Spleen (tissue), 11 donors: ENCODE measurements around the gene AMMECR1L. TPM values are rescaled to one million over a fixed set of nuclear protein-coding genes. Genes with fewer than 3 reads are reported as not detected.

ENCODE experiments used
- DNase-seq: peaks from one replicate; pipeline ENCODE4 v3.0.0-alpha.2; 2020
- H3K27ac ChIP-seq, 8 donors: fragments of 200-600 bp; sonication (generic) in 7 of 8; 1 replicate in 4 of 8; 2 replicates in 4 of 8; pipeline versions ENCODE4 v1.5.0 to v1.8.0; 2016 to 2021; ENCODE audit warnings: inconsistent platforms in 4 of 8, mild to moderate bottlenecking in 4 of 8, moderate library complexity in 1 of 8
- H3K27me3 ChIP-seq, 7 donors: fragments of 200-600 bp; sonication (generic) in 6 of 7; replicated peaks in 1 of 7; 1 replicate in 4 of 7; 2 replicates in 3 of 7; pipeline versions ENCODE4 v1.5.0 to v1.8.0; 2016 to 2021; ENCODE audit warnings: inconsistent platforms in 3 of 7, mild to moderate bottlenecking in 1 of 7
- H3K36me3 ChIP-seq, 6 donors: fragments of 200-600 bp; sonication (generic) in 5 of 6; 1 replicate in 4 of 6; 2 replicates in 2 of 6; pipeline versions ENCODE4 v1.5.0 to v1.8.0; 2016 to 2021; ENCODE audit warnings: inconsistent platforms in 2 of 6
- H3K4me1 ChIP-seq, 6 donors: fragments of 200-600 bp; sonication (generic) in 5 of 6; 1 replicate in 3 of 6; 2 replicates in 3 of 6; pipeline versions ENCODE4 v1.5.0 to v1.8.0; 2016 to 2021; ENCODE audit warnings: inconsistent platforms in 3 of 6
- H3K4me3 ChIP-seq, 8 donors: fragments of 200-600 bp; sonication (generic) in 7 of 8; 1 replicate in 4 of 8; 2 replicates in 4 of 8; pipeline versions ENCODE4 v1.5.0 to v1.8.0; 2016 to 2021; ENCODE audit warnings: inconsistent platforms in 4 of 8, mild to moderate bottlenecking in 4 of 8, moderate library complexity in 2 of 8
- H3K9me3 ChIP-seq, 8 donors: fragments of 200-600 bp; sonication (generic) in 7 of 8; 1 replicate in 4 of 8; 2 replicates in 4 of 8; pipeline versions ENCODE4 v1.5.0 to v1.8.0; 2016 to 2021; ENCODE audit warnings: inconsistent platforms in 4 of 8
- POLR2A ChIP-seq, 3 donors: fragments of 450-650 bp; IDR thresholded peaks; one replicate each; pipeline ENCODE4 v1.5.1; 2017; ENCODE audit warnings: antibody characterized with exemption in 3 of 3, mild to moderate bottlenecking in 1 of 3
- POLR2AphosphoS5 ChIP-seq, 3 donors: sonication (generic); formaldehyde crosslinking; IDR thresholded peaks; one replicate each; pipeline ENCODE4 v1.5.1; 2017; ENCODE audit warnings: antibody characterized with exemption in 3 of 3
- WGBS, 5 donors: extraction: QIAGEN DNeasy Blood & Tissue Kit in 3 of 5; methylation state at CpG; one replicate each; pipeline versions ENCODE4 v1.1.5 to v1.1.7; 2013 to 2018; 5-methylcytosine and 5-hydroxymethylcytosine counted together
- intact Hi-C: fragments of 100-400 bp; cut with DNase I; formaldehyde crosslinking; loops from one replicate; pipeline ENCODE4 v1.15.0; 2023; ENCODE audit warnings: low total_unique reads
- polyA plus RNA-seq, 3 donors: library from polyadenylated mRNA; stranded (reverse); fragments of 200-250 nt; gene quantifications; one replicate each; pipeline ENCODE4 v1.2.1, GENCODE V29; 2013
- total RNA-seq, 7 donors: library from RNA; depleted of rRNA in 3 of 7; stranded (reverse); fragments of >200 nt in 3 of 7; fragmentation: NEBNext Ultra II Directional in 4 of 7; extraction: Animal tissue kit (Norgen Biotek cat#: 25700) in 4 of 7; gene quantifications; one replicate each; pipeline versions ENCODE4 v1.1.0 to v1.2.1, GENCODE V29; 2016 to 2021
- TF ChIP-seq, protein P1 (sequence below), 11 experiments: fragments of 200-600 bp in 7 of 11; fragments of 450-650 bp in 4 of 11; sonication (generic) in 4 of 11; IDR thresholded peaks in 8 of 11; conservative IDR thresholded peaks in 3 of 11; 1 replicate in 7 of 11; 2 replicates in 4 of 11; pipeline versions ENCODE4 v1.4.0 to v1.8.0; 2016 to 2021; ENCODE audit warnings: antibody characterized with exemption in 11 of 11, inconsistent platforms in 4 of 11, mild to moderate bottlenecking in 1 of 11
- donor health status: healthy with polysubstance abuse.
- donor health status: DM: no; HTN: no; CAD: no; lungs with moderate emphysema.
- donor health status: DM: no; HTN: no; CAD: no.
- donor health status: Bipolar disorder and iron deficiency.
- donor health status: healthy.
- donor health status: DM: no; HTN: no; CAD: no.
- donor health status: DM: yes; HTN: yes; CAD: no.

AMMECR1L gene
- total and polyA plus RNA-seq, 10 donors: 4.8 to 17.2 (median 13.9) TPM

DNA sequence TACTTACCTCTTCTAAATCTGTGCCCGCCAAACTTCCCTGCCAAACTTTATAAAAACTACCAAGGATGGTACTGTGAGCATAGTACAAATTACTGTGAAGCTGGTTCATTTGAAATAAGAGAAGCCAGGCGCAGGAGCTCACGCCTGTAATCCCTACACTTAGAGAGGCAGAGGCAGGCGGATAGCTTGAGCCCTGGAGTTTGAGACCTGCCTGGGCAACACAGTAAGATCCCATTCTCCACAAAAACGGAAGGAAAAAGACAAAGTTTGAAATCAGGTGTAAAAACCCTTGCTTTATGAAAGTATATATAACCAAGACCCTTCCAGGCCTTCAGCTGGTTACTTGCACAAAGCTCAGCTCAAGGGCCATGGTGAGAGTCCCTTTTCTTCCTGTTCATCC lies 5.9 kb downstream of the AMMECR1L start:
- Histone ChIP-seq H3K4me1 (peaks cover 15 to 94% (median 51%) of the 10 kb centered on the region in 6 donors), H3K27ac (no peak overlapping the region), H3K4me3 (no peak overlapping the region), H3K9me3 (no peaks in the 10 kb centered on the region), H3K27me3 (no peaks in the 10 kb centered on the region), H3K36me3 (peaks cover 0 to 68% (median 9%) of the 10 kb centered on the region in 6 donors)
- WGBS, 5 donors: 94 to 97% (median 96%) methylated on average over 5 of the region's 5 CpGs
- TF ChIP-seq POLR2AphosphoS5 (IDR thresholded peaks at IDR 0.05) (no peak), POLR2A (IDR thresholded peaks at IDR 0.05) (no peak)
- TF ChIP-seq, protein P1, sequence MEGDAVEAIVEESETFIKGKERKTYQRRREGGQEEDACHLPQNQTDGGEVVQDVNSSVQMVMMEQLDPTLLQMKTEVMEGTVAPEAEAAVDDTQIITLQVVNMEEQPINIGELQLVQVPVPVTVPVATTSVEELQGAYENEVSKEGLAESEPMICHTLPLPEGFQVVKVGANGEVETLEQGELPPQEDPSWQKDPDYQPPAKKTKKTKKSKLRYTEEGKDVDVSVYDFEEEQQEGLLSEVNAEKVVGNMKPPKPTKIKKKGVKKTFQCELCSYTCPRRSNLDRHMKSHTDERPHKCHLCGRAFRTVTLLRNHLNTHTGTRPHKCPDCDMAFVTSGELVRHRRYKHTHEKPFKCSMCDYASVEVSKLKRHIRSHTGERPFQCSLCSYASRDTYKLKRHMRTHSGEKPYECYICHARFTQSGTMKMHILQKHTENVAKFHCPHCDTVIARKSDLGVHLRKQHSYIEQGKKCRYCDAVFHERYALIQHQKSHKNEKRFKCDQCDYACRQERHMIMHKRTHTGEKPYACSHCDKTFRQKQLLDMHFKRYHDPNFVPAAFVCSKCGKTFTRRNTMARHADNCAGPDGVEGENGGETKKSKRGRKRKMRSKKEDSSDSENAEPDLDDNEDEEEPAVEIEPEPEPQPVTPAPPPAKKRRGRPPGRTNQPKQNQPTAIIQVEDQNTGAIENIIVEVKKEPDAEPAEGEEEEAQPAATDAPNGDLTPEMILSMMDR (IDR thresholded peaks at IDR 0.05 in 8 of 11, conservative IDR thresholded peaks at IDR 0.05 in 3 of 11): no peak
- DNase-seq: no peak
- intact Hi-C loops: no loop called here

DNA sequence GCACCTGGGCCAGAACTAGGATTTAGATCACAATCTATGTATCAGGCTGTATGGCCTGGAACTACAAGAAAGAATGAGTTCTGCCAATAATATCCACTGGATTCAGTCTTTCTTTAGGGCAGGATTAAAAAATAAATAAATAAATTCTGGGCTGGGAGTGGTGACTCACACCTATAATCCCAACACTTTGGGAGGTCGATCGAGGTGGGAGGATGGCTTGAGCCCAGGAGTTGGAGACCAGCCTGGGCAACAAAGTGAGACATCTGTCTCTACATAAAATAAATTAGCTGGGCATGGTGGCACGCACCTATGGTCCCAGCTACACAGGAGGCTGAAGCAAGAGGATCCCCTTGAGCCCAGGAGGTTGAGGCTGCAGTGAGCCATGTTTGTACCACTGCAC lies 8.1 kb downstream of the AMMECR1L start:
- no peak for DNase-seq
- intact Hi-C loops: no loop called here
- Histone ChIP-seq H3K4me3 (no peak overlapping the region), H3K27ac (no peak overlapping the region), H3K9me3 (no peaks in the 10 kb centered on the region), H3K36me3 (peaks cover 0 to 73% (median 18%) of the 10 kb centered on the region in 6 donors), H3K27me3 (no peaks in the 10 kb centered on the region), H3K4me1 (peaks cover 0 to 90% (median 41%) of the 10 kb centered on the region in 6 donors)
- TF ChIP-seq, protein P1 (IDR thresholded peaks at IDR 0.05 in 8 of 11, conservative IDR thresholded peaks at IDR 0.05 in 3 of 11): no peak
- TF ChIP-seq POLR2A (IDR thresholded peaks at IDR 0.05): no peak
- no peak for TF ChIP-seq POLR2AphosphoS5 (IDR thresholded peaks at IDR 0.05)
- 90 to 98% (median 95%) methylated on average over 3 of the region's 3 CpGs for WGBS, 5 donors

DNA sequence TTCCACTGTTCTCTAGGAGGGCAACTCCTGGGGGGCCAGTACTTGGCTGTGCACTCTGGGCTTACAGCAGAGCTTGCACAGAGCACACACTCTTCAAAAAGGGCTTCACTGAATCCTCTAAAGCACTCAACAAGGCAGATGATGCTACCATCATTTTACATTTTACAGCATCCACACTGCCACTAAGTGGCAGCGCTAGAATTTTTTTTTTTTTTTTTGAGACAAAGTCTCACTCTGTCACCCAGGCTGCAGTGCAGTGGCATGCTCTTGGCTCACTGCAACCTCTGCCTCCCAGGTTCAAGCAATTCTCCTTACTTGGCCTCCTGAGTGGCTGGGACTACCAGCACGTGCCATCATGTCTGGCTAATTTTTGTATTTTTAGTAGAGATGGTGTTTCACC lies 8.6 kb downstream of the AMMECR1L start:
- TF ChIP-seq POLR2A (IDR thresholded peaks at IDR 0.05): no peak
- no peak for TF ChIP-seq POLR2AphosphoS5 (IDR thresholded peaks at IDR 0.05)
- DNase-seq: no peak
- Histone ChIP-seq H3K4me1 (peaks cover 0 to 90% (median 38%) of the 10 kb centered on the region in 6 donors), H3K27ac (no peak overlapping the region), H3K4me3 (no peak overlapping the region), H3K36me3 (peaks cover 0 to 73% (median 20%) of the 10 kb centered on the region in 6 donors), H3K27me3 (no peaks in the 10 kb centered on the region), H3K9me3 (no peaks in the 10 kb centered on the region)
- intact Hi-C loops: no loop called here
- WGBS, 5 donors: 94 to 97% (median 96%) methylated on average over 2 of the region's 2 CpGs

DNA sequence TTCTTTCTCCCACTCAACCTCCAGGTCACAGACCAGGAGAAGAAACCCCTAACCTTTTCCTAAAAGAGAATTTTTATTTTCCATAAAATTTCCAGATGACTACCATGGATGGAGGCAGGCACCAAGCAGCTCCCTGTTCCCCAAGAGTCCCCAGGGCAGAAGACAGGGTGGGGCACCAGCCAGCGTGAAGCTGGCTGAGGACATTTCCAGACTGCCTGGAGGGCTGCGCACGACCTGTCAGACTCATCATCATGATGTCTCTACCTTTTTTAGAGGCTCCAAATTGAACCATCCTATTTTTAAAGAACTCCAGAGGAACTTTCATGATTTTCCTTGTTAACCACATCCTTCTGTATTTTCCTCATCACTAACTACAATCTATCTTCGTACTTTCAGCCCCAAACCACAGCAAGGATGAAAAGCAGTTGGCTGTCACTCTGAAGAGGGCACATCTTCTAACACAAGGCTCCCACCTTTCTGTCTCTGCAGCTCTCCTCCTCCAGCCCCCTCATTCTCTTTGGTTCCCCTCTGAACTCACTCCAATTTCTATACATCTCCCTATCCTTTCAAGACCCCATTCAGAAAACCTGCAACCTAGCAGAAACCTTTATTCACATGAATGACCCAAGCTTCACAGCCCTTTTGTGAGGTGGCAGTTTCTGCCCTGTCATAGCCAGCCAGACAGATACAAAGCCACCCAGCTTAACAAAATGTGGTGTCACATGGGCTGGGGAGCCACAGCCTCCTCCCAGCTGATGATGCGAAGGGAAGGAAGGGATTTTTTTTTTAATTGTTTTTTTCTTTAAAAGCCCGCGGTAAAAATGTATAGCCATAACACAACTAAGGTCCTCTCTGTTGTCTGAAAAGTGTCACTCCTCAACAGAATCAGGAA lies 11.1 kb downstream of the AMMECR1L start:
- Histone ChIP-seq H3K27ac (no peak overlapping the region), H3K4me1 (peaks cover 0 to 65% (median 15%) of the 10 kb centered on the region in 6 donors), H3K36me3 (peaks cover 0 to 73% (median 38%) of the 10 kb centered on the region in 6 donors), H3K4me3 (no peak overlapping the region), H3K9me3 (no peaks in the 10 kb centered on the region), H3K27me3 (no peaks in the 10 kb centered on the region)
- DNase-seq: no peak
- 49 to 56% (median 55%) methylated on average over 7 of the region's 7 CpGs for WGBS, 5 donors
- intact Hi-C loops: no loop called here
- TF ChIP-seq, protein P1 (IDR thresholded peaks at IDR 0.05 in 8 of 11, conservative IDR thresholded peaks at IDR 0.05 in 3 of 11): no peak
- TF ChIP-seq POLR2AphosphoS5 (IDR thresholded peaks at IDR 0.05) (no peak), POLR2A (IDR thresholded peaks at IDR 0.05) (no peak)
